Transverse colon (tissue), 4 donors: Measurements from ENCODE around the gene TBCCD1. TPM values are rescaled to one million over a fixed set of nuclear protein-coding genes. Genes with fewer than 3 reads are reported as not detected.

Experiments
- DNase-seq: peaks from one replicate; pipeline ENCODE4 v3.0.0-alpha.2; 2019
- H3K27ac ChIP-seq, 4 donors: fragments of 200-600 bp; sonication (generic); 2 replicates each; pipeline ENCODE4 v1.5.1; 2016 to 2018; ENCODE audit warnings: inconsistent platforms in 4 of 4
- H3K27me3 ChIP-seq: fragments of 200-600 bp; sonication (generic); 2 replicates; pipeline ENCODE4 v1.5.1; 2017; ENCODE audit warnings: inconsistent platforms
- H3K36me3 ChIP-seq, 4 donors: fragments of 200-600 bp; sonication (generic); 2 replicates each; pipeline ENCODE4 v1.5.1; 2017 to 2019; ENCODE audit warnings: inconsistent platforms in 4 of 4
- H3K4me1 ChIP-seq, 4 donors: fragments of 200-600 bp; sonication (generic); 2 replicates each; pipeline ENCODE4 v1.5.1; 2017 to 2020; ENCODE audit warnings: inconsistent platforms in 4 of 4
- H3K4me3 ChIP-seq, 4 donors: fragments of 200-600 bp; sonication (generic); 1 replicate in 1 of 4; 2 replicates in 3 of 4; pipeline versions ENCODE4 v1.5.1 to v1.6.1; 2017 to 2019; ENCODE audit warnings: inconsistent platforms in 4 of 4
- H3K9me3 ChIP-seq, 2 donors: fragments of 200-600 bp; sonication (generic); 2 replicates each; pipeline ENCODE4 v1.5.1; 2017 to 2019; ENCODE audit warnings: inconsistent platforms in 2 of 2
- CTCF ChIP-seq, 5 experiments: fragments of 200-600 bp in 3 of 5; fragments of 450-650 bp in 2 of 5; sonication (generic) in 3 of 5; IDR thresholded peaks; 1 replicate in 2 of 5; 2 replicates in 3 of 5; pipeline ENCODE4 v1.5.1; 2016 to 2017; ENCODE audit warnings: antibody characterized with exemption in 5 of 5, inconsistent platforms in 3 of 5, mild to moderate bottlenecking in 2 of 5, moderate library complexity in 1 of 5
- EP300 ChIP-seq: sonication (generic); formaldehyde crosslinking; IDR thresholded peaks from one replicate; pipeline ENCODE4 v1.6.1; 2017; ENCODE audit warnings: antibody characterized with exemption, low read depth
- POLR2A ChIP-seq: fragments of 450-650 bp; IDR thresholded peaks from one replicate; pipeline ENCODE4 v1.6.1; 2016; ENCODE audit warnings: antibody characterized with exemption, mild to moderate bottlenecking, moderate library complexity
- POLR2AphosphoS5 ChIP-seq, 3 donors: sonication (generic); formaldehyde crosslinking; IDR thresholded peaks; one replicate each; pipeline ENCODE4 v1.6.1; 2016; ENCODE audit warnings: antibody characterized with exemption in 3 of 3
- WGBS, 2 donors: methylation state at CpG; one replicate each; pipeline ENCODE4 v1.1.5; 2018; ENCODE audit warnings: low coverage in 1 of 2; 5-methylcytosine and 5-hydroxymethylcytosine counted together
- in situ Hi-C, 4 donors: fragments of 200-750 bp; cut with MboI; loops; one replicate each; pipeline versions ENCODE4 v1.15.0 to v1.15.1; 2017; ENCODE audit warnings: low sequenced_read_pairs in 3 of 4, low pct_ligation_motif_present in 1 of 4, low pct_unique_long_range_greater_than_20kb in 1 of 4
- intact Hi-C: fragments of 100-400 bp; cut with DNase I; formaldehyde crosslinking; loops from one replicate; pipeline ENCODE4 v1.15.1; 2023; ENCODE audit warnings: low total_unique reads
- total RNA-seq, 4 donors: library from RNA; depleted of rRNA; stranded (reverse); fragments of >200 nt; gene quantifications; one replicate each; pipeline ENCODE4 v1.1.0, GENCODE V29; 2016

TBCCD1 gene
- total RNA-seq: 10 to 100 TPM in 3 of 4 donors, 1 to 10 TPM in 1; 7.1 to 15.4 (median 13.9) TPM

GRCh38 chr3:186567072-186567921, at the start of gene TBCCD1:
TSS of gene TBCCD1 (minus strand) at chr3:186567339. CDS start at chr3:186564329, 3,010 bp downstream.
- intact Hi-C loops (no loop called here), in situ Hi-C loops (no loop called here)
- TF ChIP-seq POLR2AphosphoS5 (IDR thresholded peaks at IDR 0.05) (peak; percentile 80 to 97 (median 96)), CTCF (IDR thresholded peaks at IDR 0.05) (no peak), POLR2A (peak; percentile 96), EP300 (no peak)
- 0% methylated on average over 5 to 54 of the region's 66 CpGs for WGBS, 2 donors
- H3K4me1 ChIP-seq: peaks cover 21 to 55% (median 34%) of the 10 kb centered on the region in 4 donors
- no peaks in the 10 kb centered on the region for H3K27me3 ChIP-seq
- H3K9me3 ChIP-seq: no peaks in the 10 kb centered on the region
- peaks cover 0 to 6% (median 0%) of the 10 kb centered on the region in 4 donors for H3K36me3 ChIP-seq
- peak; percentile 95 for DNase-seq
- peak within 1 kb of the TSS; percentile 76 to 98 (median 84) for H3K4me3 ChIP-seq
- H3K27ac ChIP-seq: peak within 1 kb of the TSS; percentile 92 to 99 (median 94)

- TF ChIP-seq EP300: no peak
- no peak for TF ChIP-seq POLR2A
- TF ChIP-seq CTCF (IDR thresholded peaks at IDR 0.05): no peak
- no peak for TF ChIP-seq POLR2AphosphoS5 (IDR thresholded peaks at IDR 0.05)
- Histone ChIP-seq H3K9me3 (no peaks in the 10 kb centered on the region), H3K4me3 (no peak overlapping the region), H3K27me3 (peaks cover 25% of the 10 kb centered on the region), H3K36me3 (no peaks in the 10 kb centered on the region), H3K27ac (no peak overlapping the region), H3K4me1 (peaks cover 0 to 11% (median 4%) of the 10 kb centered on the region in 4 donors)
- in situ Hi-C loops: loop anchor here (10.0 to 25.0 kb wide), 3 partner anchors 196 to 546 kb away; partner anchors contain the start of gene RFC4 (in 2 of the 4)
- WGBS, 2 donors: 79 to 84% methylated on average over 4 to 8 of the region's 8 CpGs
- intact Hi-C loops: loop anchor here (5.0 to 10.0 kb wide), 2 partner anchors 206 to 631 kb away; no protein-coding TSS in a partner anchor
- no peak for DNase-seq
Observed at GRCh38 chr3:186616299-186616617, 49.1 kb upstream of the TBCCD1 start.

GRCh38 chr3:186614597-186615483, 47.7 kb upstream of the TBCCD1 start:
- no peaks in the 10 kb centered on the region for H3K9me3 ChIP-seq
- no peak overlapping the region for H3K4me3 ChIP-seq
- TF ChIP-seq EP300 (no peak), POLR2AphosphoS5 (IDR thresholded peaks at IDR 0.05) (no peak), CTCF (IDR thresholded peaks at IDR 0.05) (peak; percentile 93 to 98 (median 98))
- intact Hi-C loops: loop anchor here (5.0 to 10.0 kb wide), 2 partner anchors 207 to 630 kb away; no protein-coding TSS in a partner anchor
- H3K4me1 ChIP-seq: peaks cover 0 to 11% (median 4%) of the 10 kb centered on the region in 4 donors
- DNase-seq: peak; percentile 82
- peaks cover 25% of the 10 kb centered on the region for H3K27me3 ChIP-seq
- in situ Hi-C loops: loop anchor here (10.0 to 25.0 kb wide), 3 partner anchors 197 to 547 kb away; partner anchors contain the start of gene RFC4 (in 2 of the 4)
- H3K27ac ChIP-seq: no peak overlapping the region
- no peaks in the 10 kb centered on the region for H3K36me3 ChIP-seq
- 26 to 33% methylated on average over 8 to 16 of the region's 16 CpGs for WGBS, 2 donors
